Neural cell (in vitro differentiated cells): ENCODE data around the gene LPAR5.

ENCODE experiments used
- EZH2 ChIP-seq: fragments of 200-600, 300-800 bp; shearing (Covaris generic), sonication (generic); IDR thresholded peaks from 2 replicates; pipeline ENCODE4 v1.6.1; 2014; ENCODE audit warnings: antibody characterized with exemption, low read length, borderline replicate concordance, mild to moderate bottlenecking; ENCODE audit not compliant: insufficient read depth, poor library complexity, severe bottlenecking
- MXI1 ChIP-seq: fragments of 450-650 bp; conservative IDR thresholded peaks from 2 replicates; pipeline ENCODE4 v1.6.1; 2014; ENCODE audit warnings: antibody characterized with exemption, mild to moderate bottlenecking; ENCODE audit not compliant: poor library complexity, severe bottlenecking
- POLR2AphosphoS5 ChIP-seq: IDR thresholded peaks from 2 replicates; pipeline ENCODE4 v1.6.1; 2012
- SMC3 ChIP-seq: fragments of 450-650 bp; conservative IDR thresholded peaks from 2 replicates; pipeline ENCODE4 v1.6.1; 2014; ENCODE audit warnings: antibody characterized with exemption, mild to moderate bottlenecking, moderate library complexity; ENCODE audit not compliant: poor library complexity
- TF ChIP-seq, protein P1 (sequence below): fragments of 450-650 bp; IDR thresholded peaks from 2 replicates; pipeline ENCODE4 v1.5.1; 2014; ENCODE audit warnings: antibody characterized with exemption, mild to moderate bottlenecking, moderate library complexity; ENCODE audit not compliant: poor library complexity, severe bottlenecking
- TF ChIP-seq, protein P2 (sequence below): IDR thresholded peaks from 2 replicates; pipeline ENCODE4 v1.6.1; 2012; ENCODE audit warnings: borderline replicate concordance

DNA sequence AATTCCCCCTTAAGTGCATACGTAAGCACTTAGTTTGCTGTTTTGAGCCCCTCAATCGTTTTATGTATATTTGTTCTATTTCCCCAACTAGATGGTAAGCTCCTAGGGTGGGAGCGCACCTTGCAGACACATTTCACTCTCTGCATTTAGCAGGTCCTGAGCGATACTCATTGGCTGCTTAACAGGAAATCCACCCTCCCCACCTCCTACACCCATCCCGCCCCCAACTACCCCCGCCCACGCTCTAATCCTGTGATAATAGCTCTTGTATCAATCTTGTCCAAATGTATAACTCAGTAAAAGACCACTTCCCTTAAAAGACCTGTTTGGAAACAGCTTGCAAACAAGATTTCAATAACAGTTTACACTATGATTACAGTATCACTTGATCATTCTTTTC lies 8.1 kb downstream of the LPAR5 start:
- TF ChIP-seq EZH2: no peak
- no peak for TF ChIP-seq SMC3
- TF ChIP-seq, protein P1, sequence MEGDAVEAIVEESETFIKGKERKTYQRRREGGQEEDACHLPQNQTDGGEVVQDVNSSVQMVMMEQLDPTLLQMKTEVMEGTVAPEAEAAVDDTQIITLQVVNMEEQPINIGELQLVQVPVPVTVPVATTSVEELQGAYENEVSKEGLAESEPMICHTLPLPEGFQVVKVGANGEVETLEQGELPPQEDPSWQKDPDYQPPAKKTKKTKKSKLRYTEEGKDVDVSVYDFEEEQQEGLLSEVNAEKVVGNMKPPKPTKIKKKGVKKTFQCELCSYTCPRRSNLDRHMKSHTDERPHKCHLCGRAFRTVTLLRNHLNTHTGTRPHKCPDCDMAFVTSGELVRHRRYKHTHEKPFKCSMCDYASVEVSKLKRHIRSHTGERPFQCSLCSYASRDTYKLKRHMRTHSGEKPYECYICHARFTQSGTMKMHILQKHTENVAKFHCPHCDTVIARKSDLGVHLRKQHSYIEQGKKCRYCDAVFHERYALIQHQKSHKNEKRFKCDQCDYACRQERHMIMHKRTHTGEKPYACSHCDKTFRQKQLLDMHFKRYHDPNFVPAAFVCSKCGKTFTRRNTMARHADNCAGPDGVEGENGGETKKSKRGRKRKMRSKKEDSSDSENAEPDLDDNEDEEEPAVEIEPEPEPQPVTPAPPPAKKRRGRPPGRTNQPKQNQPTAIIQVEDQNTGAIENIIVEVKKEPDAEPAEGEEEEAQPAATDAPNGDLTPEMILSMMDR: no peak
- TF ChIP-seq POLR2AphosphoS5: no peak
- TF ChIP-seq, protein P2, sequence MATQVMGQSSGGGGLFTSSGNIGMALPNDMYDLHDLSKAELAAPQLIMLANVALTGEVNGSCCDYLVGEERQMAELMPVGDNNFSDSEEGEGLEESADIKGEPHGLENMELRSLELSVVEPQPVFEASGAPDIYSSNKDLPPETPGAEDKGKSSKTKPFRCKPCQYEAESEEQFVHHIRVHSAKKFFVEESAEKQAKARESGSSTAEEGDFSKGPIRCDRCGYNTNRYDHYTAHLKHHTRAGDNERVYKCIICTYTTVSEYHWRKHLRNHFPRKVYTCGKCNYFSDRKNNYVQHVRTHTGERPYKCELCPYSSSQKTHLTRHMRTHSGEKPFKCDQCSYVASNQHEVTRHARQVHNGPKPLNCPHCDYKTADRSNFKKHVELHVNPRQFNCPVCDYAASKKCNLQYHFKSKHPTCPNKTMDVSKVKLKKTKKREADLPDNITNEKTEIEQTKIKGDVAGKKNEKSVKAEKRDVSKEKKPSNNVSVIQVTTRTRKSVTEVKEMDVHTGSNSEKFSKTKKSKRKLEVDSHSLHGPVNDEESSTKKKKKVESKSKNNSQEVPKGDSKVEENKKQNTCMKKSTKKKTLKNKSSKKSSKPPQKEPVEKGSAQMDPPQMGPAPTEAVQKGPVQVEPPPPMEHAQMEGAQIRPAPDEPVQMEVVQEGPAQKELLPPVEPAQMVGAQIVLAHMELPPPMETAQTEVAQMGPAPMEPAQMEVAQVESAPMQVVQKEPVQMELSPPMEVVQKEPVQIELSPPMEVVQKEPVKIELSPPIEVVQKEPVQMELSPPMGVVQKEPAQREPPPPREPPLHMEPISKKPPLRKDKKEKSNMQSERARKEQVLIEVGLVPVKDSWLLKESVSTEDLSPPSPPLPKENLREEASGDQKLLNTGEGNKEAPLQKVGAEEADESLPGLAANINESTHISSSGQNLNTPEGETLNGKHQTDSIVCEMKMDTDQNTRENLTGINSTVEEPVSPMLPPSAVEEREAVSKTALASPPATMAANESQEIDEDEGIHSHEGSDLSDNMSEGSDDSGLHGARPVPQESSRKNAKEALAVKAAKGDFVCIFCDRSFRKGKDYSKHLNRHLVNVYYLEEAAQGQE: no peak
- no peak for TF ChIP-seq MXI1
